K562 (cell line): Measurements from ENCODE around the gene WFDC6. TPM values are rescaled to one million over a fixed set of nuclear protein-coding genes. Genes with fewer than 3 reads are reported as not detected.

Experiments used
- ATAC-seq: fragments of 200-7000 bp; cut with Tn5 transposase; 3 replicates; pipeline ENCODE4 v1.9.1; 2020; ENCODE audit warnings: moderate library complexity
- BruUV-seq: library from RNA; stranded (reverse); fragments of 400-500 nt; replicated peaks from 2 replicates; lab custom pipeline; 2021; lab: Mats Ljungman, UMichigan
- CTCF ChIA-PET: fragments of 300-600 bp; formaldehyde crosslinking; extraction: SDS; loops from one replicate; lab custom pipeline; 2021; ENCODE audit warnings: low intra/inter-chr PET ratio; lab: Yijun Ruan, JAX
- POLR2A ChIA-PET: fragments of 300-600, 350-650 bp; sonication (Branson Sonifier 250); formaldehyde crosslinking; extraction: SDS; loops from one replicate; lab custom pipeline; 2021; ENCODE audit warnings: antibody characterized with exemption, inconsistent platforms; lab: Yijun Ruan, JAX
- DNase-seq, 4 experiments: peaks; one replicate each; pipeline versions ENCODE4 v3.0.0 to v3.0.0-alpha.2; 2011 to 2018; ENCODE audit warnings: low spot score in 3 of 4, mixed read lengths in 3 of 4; ENCODE audit errors: extremely low read depth in 1 of 4
- FAIRE-seq: peaks from 2 replicates; lab custom pipeline; 2011; peaks lifted over from hg19 to GRCh38; lab: Jason Lieb, UNC
- H2AFZ ChIP-seq: 2 replicates; pipeline ENCODE4 v1.6.0; 2011; ENCODE audit warnings: low read depth, low read length, control low read depth, inconsistent platforms
- H3K27ac ChIP-seq: fragments of 200-600 bp; 3 replicates; pipeline ENCODE4 v1.8.0; 2011; ENCODE audit warnings: low read depth, mild to moderate bottlenecking, control low read depth, inconsistent platforms, low read length, moderate library complexity, mixed read lengths; ENCODE audit errors: extremely low read depth
- H3K27me3 ChIP-seq, 2 experiments: fragments of 300-600 bp in 1 of 2; 2 replicates in 1 of 2; 3 replicates in 1 of 2; pipeline versions ENCODE4 v1.6.0 to v1.8.0; 2011; ENCODE audit warnings: inconsistent platforms in 2 of 2, low read length in 2 of 2, mild to moderate bottlenecking in 1 of 2, mixed read lengths in 1 of 2, moderate library complexity in 1 of 2; ENCODE audit not compliant: control insufficient read depth in 2 of 2, insufficient read depth in 2 of 2
- H3K36me3 ChIP-seq: fragments of 300-600 bp; 3 replicates; pipeline ENCODE4 v1.8.0; 2011; ENCODE audit warnings: mild to moderate bottlenecking, low read length, inconsistent platforms; ENCODE audit not compliant: control insufficient read depth, insufficient read depth
- H3K4me1 ChIP-seq, 2 experiments: fragments of 200-600 bp in 1 of 2; replicated peaks in 1 of 2; 2 replicates in 1 of 2; 3 replicates in 1 of 2; pipeline versions ENCODE4 v1.5.1 to v1.8.0; 2011; ENCODE audit warnings: inconsistent platforms in 2 of 2, low read length in 2 of 2, mild to moderate bottlenecking in 1 of 2, mixed read lengths in 1 of 2, moderate library complexity in 1 of 2; ENCODE audit not compliant: control insufficient read depth in 2 of 2, insufficient read depth in 2 of 2
- H3K4me2 ChIP-seq: 2 replicates; pipeline ENCODE4 v1.6.1; 2011; ENCODE audit warnings: low read length, control low read depth, inconsistent platforms, mixed read lengths; ENCODE audit not compliant: insufficient read depth
- H3K4me3 ChIP-seq: fragments of 200-600 bp; sonication (generic), shearing (Covaris generic); 2 replicates; pipeline ENCODE4 v1.5.1; 2016; ENCODE audit warnings: control low read depth, inconsistent platforms
- H3K79me2 ChIP-seq: fragments of 200-600 bp; 3 replicates; pipeline ENCODE4 v1.8.0; 2011; ENCODE audit warnings: low read length, inconsistent platforms; ENCODE audit not compliant: control insufficient read depth, insufficient read depth
- H3K9ac ChIP-seq, 2 experiments: 2 replicates each; pipeline versions ENCODE4 v1.6.0 to v1.6.1; 2011; ENCODE audit warnings: low read depth in 2 of 2, low read length in 2 of 2, control low read depth in 1 of 2, inconsistent platforms in 1 of 2, mild to moderate bottlenecking in 1 of 2, mixed read lengths in 1 of 2; ENCODE audit not compliant: insufficient read depth in 1 of 2
- H3K9me1 ChIP-seq: one replicate; pipeline ENCODE4 v1.6.0; 2011; ENCODE audit warnings: inconsistent platforms, mild to moderate bottlenecking, low read length, moderate library complexity; ENCODE audit not compliant: control insufficient read depth, insufficient read depth
- H3K9me3 ChIP-seq: replicated peaks from 2 replicates; pipeline ENCODE4 v1.5.1; 2011; ENCODE audit warnings: low read depth, low read length, inconsistent platforms; ENCODE audit not compliant: control insufficient read depth, insufficient read depth
- H4K20me1 ChIP-seq: replicated peaks from 2 replicates; pipeline ENCODE4 v1.6.1; 2011; ENCODE audit warnings: low read length, inconsistent platforms, mixed read lengths; ENCODE audit not compliant: control insufficient read depth, insufficient read depth
- ATF7 ChIP-seq: fragments of 450-650 bp; IDR thresholded peaks from 2 replicates; pipeline ENCODE4 v1.7.1; 2014; ENCODE audit warnings: mild to moderate bottlenecking, moderate library complexity
- ELF1 ChIP-seq: fragments of 200-800 bp; sonication (Bioruptor generic); IDR thresholded peaks from 2 replicates; pipeline ENCODE4 v1.6.1; 2016; ENCODE audit warnings: missing genetic modification characterization, missing compliant biosample characterization
- ZBTB5 ChIP-seq: fragments of 450-650 bp; IDR thresholded peaks from 2 replicates; pipeline ENCODE4 v1.6.1; 2017; ENCODE audit warnings: antibody characterized with exemption
- WGBS: fragments of 100-300 bp; shearing (Covaris generic); methylation state at CpG from one replicate; pipeline ENCODE4 v1.1.6; 2016; ENCODE audit warnings: low coverage, mixed read lengths; ENCODE audit not compliant: insufficient coverage; ENCODE audit errors: missing lambda C conversion rate; 5-methylcytosine and 5-hydroxymethylcytosine counted together
- in situ Hi-C: fragments of 300-500 bp; cut with MboI; formaldehyde crosslinking; loops from 4 replicates; pipeline ENCODE4 v1.15.0; 2018; ENCODE audit warnings: inconsistent platforms, mixed read lengths
- intact Hi-C: fragments of 100-400 bp; cut with micrococcal nuclease; formaldehyde crosslinking; loops from 2 replicates; pipeline ENCODE4 v1.14.2; 2022
- polyA plus RNA-seq, 8 experiments: library from polyadenylated mRNA; depleted of rRNA in 4 of 8; stranded (reverse) in 5 of 8; unstranded in 3 of 8; fragments of >200 nt; fragmentation: Nextera tagmentation in 2 of 8; fragmentation: Illumina TruSeq in 1 of 8; extraction: Ambion mirVana in 2 of 8; extraction: Trizol in 1 of 8; gene quantifications; 2 replicates each; pipeline versions ENCODE4 v1.2.1 to v1.2.3, GENCODE V29; 2011 to 2014; ENCODE audit warnings: inconsistent platforms in 1 of 8, missing spikeins in 1 of 8
- total RNA-seq, 7 experiments: library from RNA; depleted of rRNA in 6 of 7; stranded (reverse); fragments of >200 nt in 6 of 7; fragmentation: Illumina TruSeq in 2 of 7; extraction: Trizol in 2 of 7; gene quantifications; 2 replicates each; pipeline versions ENCODE4 v1.2.1 to v1.2.3, GENCODE V29; 2011 to 2021; ENCODE audit warnings: low replicate concordance in 1 of 7

WFDC6 gene
- total and polyA plus RNA-seq, 9 of the 15 experiments (the other 6 are each of a cell fraction or from before 2014, with no cell fraction given), result not detected

GRCh38 chr20:45547206-45547770, 8.0 kb upstream of the WFDC6 start, which contains the start of gene EPPIN:
TSS of gene EPPIN (minus strand) at chr20:45547401. CDS start at chr20:45547357, 44 bp downstream.
- CTCF ChIA-PET, result interaction anchor here (2.7 kb wide), 1 partner anchor 225 kb away, joined by 24 read pairs; no protein-coding TSS in a partner anchor
- no peaks in the 10 kb centered on the region for H4K20me1 ChIP-seq
- WGBS, result 1% methylated on average over 6 of the region's 6 CpGs
- no peak for FAIRE-seq
- H3K79me2 ChIP-seq, result no peaks in the 10 kb centered on the region
- no peak within 1 kb of the TSS for H3K4me3 ChIP-seq
- ATAC-seq, result no peak
- H3K27me3 ChIP-seq, result peaks cover 0 to 7% of the 10 kb centered on the region in 2 experiments; a peak in 2 of 5 replicates
- H3K4me1 ChIP-seq, result no peaks in the 10 kb centered on the region
- no peaks in the 10 kb centered on the region for H3K36me3 ChIP-seq
- no peak within 1 kb of the TSS for H3K27ac ChIP-seq
- intact Hi-C loops, result loop anchor here (10.0 kb wide), 1 partner anchor 232 kb away; no protein-coding TSS in a partner anchor
- POLR2A ChIA-PET, result no interaction called here
- no peaks in the 10 kb centered on the region for H3K9me3 ChIP-seq
- no peak for TF ChIP-seq ATF7
- TF ChIP-seq ZBTB5, result no peak
- TF ChIP-seq ELF1 (tag), result no peak
- BruUV-seq, result no TSS peak
- H3K4me2 ChIP-seq, result no peak within 1 kb of the TSS
- H3K9ac ChIP-seq, result no peak within 1 kb of the TSS
- DNase-seq, result no peak
- in situ Hi-C loops, result no loop called here
- H3K9me1 ChIP-seq, result no peaks in the 10 kb centered on the region
- H2AFZ ChIP-seq, result no peak within 1 kb of the TSS
